ENCODE measurements around the gene MACROD2.

Gene MACROD2

DNA sequence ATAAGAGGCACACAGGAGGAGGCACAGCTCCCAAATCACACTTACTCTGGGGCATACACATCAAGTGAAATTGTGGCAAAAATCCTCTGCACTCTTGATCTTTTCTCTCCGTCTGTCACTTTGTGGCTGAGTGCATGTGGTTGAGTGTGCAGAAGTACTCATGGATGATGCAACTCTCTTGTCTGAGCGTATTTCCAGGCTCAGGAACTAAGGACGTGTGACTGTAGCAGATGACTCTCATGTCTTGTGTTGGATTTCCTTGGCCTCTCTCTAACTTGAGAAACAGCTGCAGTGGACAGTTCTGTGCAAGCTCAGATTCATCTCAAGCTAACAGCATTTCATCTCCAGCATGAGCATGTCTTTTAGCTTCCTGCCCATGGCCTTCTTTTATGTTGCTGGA lies 587.5 kb downstream of the MACROD2 start:
- no peak for DNase-seq (ENCODE audit: low read depth)

DNA sequence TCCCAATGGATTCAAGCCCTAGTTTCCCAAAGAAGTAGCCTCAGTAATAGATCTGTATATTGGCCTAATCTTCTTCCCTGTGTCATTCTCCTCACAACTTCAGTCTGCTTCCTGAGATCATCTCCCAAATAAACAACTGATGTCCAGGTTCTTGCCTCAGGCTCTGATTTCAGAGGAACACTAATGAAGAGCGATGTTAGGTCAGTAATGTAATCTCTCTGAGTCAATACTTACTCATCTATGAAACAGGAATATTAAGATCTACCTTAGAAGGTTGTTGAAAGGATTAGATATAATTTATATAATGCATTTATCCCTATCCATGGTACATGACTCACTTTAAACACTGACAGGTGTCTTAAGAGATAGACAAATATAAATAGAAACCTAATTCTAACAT lies 588.1 kb downstream of the MACROD2 start:
- DNase-seq (ENCODE audit: low read depth): no peak

DNA sequence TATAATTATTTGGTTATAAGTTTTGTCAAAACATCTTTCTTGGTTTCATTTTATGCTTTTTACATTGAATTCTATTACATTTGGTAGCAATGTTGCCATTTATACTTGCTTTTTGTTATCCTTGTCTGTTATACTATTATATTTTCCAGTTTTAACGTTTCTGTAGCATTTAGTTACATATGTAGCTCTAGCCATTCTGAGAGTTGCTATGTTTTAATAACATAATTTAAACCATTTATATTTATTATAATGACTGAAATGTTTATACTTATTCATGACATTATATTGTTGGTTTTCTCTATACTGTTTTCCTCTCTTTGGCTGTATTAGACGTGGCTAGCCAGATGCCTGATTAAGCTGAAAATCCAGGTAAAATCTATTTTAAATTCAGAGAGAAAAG lies 594.1 kb downstream of the MACROD2 start:
- no peak for DNase-seq (ENCODE audit: low read depth)

DNA sequence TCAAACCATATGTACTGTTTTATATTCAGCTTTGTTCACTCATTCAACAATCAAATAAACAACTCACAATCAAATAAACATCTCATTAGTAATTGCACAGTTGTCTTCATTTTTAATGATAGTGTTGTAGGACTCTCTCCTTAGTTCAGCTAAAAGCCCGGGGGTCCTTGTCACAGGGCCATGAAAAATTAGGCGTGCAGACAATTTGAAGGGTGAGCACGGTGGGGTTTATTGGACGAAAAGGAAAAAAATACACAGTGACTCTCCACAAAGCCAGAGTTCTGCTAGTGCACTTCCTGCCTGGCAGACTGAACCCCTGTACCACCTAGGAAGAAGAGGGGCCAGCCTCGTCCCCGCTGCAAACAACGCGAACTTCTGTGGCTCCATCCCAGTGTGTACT lies 599.7 kb downstream of the MACROD2 start:
- no peak for DNase-seq (ENCODE audit: low read depth)

DNA sequence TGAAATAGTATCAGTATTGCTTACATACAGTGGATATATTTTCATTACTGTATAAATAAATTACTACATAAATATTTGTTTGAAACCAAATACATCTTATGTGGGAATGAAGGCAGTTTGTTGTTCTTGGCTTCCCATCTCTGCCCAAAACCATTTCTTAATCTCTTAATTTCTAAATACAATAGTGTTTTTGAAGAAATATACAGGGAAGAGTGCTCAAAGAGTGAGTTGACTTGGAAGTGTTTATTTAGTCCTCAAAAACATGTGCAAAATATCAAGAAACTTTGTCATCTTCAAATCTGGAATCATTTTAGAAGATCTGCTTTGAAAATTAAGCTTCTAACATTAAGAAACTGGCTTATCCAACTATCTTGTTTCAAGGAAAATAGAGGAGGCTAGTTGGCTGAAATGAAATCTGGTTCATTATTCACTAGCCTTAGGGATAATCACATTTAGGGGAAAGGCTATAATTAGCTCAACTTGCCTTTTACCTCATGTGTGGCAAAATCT lies 601.9 kb downstream of the MACROD2 start:
- no peak for DNase-seq (ENCODE audit: low read depth)

DNA sequence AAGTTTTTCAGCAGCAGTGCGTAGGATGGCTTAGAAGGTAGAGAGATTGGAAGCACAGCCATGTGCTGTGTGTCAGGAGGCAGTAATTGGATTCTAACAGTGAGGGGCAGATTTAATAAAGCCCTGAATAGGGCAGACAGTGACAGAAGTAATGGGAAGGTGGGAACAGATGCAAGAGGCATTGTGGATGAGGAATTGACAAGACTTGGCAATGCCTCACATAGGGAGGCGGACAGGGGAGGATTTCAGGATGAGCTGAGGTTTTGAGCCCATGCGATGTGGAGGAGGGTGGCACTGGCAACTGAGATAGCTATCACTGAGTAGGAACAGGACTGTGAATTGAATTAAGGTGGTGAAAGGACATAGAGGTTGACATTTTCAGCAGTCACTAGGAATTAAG lies 604.3 kb downstream of the MACROD2 start:
- DNase-seq (ENCODE audit: low read depth): no peak

DNA sequence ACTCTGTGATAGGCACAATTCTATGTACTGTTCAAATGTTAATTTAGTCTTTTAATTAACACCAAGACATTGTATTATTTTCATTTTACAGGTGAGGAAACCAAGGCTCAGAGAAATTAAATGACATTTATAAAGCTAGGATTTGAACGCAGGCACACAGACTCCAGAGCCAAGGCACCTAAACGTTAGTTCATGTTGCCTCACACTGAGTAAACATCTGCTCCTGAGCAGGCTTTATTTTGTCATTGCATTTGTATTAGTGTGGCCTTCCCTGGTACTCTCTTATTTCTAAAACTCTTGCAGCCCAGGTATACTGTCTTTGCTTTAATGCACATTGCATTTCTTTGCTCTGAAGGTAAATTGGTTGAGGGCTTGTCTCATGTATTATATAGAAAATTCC lies 605.2 kb downstream of the MACROD2 start:
- DNase-seq (ENCODE audit: low read depth): no peak

DNA sequence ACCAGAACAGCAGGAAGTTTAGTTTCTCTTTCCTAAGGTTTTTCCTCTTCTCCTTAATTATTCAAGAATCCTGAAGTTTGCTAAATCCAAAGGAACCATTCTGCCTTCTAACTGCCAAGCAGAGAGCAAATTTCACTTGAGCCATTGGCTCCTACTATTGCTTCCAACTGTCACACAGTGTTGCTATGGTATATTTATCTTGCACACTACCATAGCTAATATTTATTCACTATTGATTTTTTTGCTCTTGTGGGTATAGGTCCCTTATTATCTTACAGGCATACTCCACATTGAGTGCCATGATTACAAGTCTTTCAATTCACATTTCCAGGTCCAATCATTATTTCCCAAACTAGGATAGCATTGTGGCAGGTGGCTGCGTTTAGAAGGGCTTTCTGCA lies 608.8 kb downstream of the MACROD2 start:
- DNase-seq (ENCODE audit: low read depth): no peak

DNA sequence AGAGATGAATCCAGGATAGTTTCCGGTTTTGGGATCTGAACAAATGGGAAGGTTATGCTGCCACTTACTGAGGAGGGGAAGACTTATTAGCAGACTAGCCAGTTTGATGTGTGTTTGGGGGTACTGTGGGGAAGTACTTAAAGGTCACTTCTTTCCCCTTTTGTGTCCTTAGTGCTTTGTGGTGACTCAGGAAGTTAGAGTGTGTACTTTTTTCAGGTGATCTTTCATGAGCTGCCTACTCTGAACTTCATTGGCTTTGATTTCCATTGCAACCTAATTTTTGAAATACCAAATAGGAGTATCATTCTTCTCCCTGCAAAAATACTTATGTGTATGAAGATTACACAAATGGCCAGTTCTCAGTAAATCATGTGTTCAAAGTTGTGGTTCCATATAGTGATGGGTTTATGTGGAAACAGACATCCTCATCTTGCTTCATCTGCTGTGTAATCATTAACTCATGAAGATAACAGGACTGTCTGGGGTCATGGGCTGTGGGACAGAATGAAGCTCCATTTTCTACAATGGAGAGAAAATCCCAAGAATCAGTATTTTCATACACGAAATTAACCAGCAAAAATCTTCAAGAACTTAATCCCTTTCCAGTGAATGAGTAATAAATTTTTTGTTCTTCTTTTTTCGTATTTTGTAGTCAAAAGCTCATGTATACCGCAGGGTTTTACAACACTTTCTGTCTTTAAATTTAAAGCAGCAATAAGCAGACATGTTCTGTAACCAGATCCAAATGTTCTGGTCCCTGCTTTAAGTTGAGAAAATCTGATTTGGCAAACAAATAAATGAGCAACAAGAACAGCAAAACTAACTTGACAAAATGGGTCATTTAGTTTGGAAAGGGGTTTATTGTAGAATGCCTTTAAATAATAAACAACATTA lies 614.3 kb downstream of the MACROD2 start:
- DNase-seq (ENCODE audit: low read depth): no peak

DNA sequence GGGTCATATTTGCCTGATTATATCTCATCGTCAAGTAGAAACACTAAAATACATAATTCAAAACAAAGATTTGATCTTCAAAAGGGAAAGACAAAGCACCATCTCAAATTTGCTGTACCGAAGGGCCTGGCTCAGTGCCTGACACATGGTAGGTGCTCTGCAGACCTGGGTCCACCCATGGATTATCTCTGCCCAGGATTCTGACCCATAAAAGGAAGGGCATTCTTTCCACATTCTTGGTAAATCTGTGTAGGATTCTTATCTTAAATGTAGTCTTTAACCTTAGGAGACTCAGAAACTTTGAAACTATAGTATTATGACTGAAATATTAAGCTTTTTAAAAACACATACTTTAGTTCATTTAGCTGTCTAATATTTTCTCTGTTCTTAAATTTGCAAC lies 616.2 kb downstream of the MACROD2 start:
- DNase-seq (ENCODE audit: low read depth): no peak

DNA sequence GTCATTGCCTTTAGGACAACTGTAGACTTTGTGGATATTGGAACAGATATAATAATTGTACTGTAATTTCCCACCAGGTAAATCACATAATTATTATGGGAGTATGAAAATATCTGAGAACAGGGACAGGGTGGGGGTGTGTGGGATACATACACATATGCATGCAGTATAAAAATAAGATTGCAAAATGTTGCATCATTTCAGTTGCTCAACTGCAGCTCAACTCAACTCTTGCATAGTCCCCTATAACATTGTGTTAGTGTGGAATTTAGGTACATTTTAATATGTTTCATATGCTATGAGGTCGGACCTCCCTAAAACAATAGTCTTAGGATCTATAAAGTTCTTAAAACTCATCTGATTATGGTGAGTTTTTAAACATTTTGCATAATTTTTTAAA lies 617.1 kb downstream of the MACROD2 start:
- no peak for DNase-seq (ENCODE audit: low read depth)

DNA sequence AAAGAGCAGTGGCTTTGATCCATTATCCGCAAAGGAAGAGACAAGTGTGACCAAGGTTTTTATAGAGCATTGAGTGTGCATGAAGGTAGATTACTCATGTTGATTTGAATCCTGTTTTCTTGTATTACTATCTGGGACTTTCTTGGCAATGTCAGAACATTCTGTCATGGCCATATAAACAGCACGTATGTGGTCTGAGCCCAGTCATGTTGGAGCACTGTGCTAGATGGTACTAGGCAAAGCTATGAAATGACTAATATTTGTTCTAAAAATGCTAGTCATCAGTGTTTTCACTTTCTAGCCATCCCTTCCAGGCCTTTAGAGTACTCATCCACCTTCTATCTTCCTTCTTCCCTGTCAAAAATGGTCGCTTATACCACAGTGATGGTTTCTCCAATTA lies 620.7 kb downstream of the MACROD2 start:
- no peak for DNase-seq (ENCODE audit: low read depth)

DNA sequence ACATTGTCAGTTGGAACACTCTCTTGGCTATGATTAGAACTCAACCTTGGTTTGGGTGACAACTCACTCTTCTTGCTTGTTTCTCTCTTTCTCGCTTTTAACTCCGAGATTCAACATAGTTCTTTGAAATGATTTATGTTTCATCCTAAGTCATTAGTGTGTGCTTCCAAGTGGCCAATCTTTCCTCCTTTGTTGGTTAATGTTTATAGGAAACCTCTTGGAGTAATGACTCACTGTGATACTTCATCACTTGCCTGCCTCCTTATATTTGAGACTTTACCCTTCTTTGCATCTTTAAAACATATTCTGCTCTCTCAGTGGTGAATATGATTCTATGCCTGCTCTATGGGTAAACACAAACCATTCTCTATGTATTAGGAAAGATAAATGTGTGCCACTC lies 621.8 kb downstream of the MACROD2 start:
- DNase-seq (ENCODE audit: low read depth): no peak

DNA sequence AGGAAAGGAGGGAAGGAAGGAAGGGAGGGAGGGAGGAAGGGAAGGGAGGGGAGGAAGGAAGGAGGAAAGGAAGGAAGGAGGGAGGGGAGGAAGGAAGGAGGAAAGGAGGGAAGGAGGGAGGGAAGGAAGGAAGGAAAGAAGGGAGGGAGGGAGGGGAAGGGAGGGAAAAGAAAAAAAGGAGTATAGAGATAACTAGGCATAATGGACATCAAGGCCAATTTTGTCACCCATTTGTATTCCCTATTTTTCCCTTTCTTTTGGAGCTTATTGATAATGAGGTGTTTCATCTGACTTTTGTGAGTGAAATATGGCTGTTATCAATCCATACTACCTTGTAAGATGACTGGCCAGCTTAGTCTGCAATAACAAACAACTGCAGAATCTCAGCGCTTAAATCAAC lies 624.1 kb downstream of the MACROD2 start:
- DNase-seq (ENCODE audit: low read depth): no peak

DNA sequence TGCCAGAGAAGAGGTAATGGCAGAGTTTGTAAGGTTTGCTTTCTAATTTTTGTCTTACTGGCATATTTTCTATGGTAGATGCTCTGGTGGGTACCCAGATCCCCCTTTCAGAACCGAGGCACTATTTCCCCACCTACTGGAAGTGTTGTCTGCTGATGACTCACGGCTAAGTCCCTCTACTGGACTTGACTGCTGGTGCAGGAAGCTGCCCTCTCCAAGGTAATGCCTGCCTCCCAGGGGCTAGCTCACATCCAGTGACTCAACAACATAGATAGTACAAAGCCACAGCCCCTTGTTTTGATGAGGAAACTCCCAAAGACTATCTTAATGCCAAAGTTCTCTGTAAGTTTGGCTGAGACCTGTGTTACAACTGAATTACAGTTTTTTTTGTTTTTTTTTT lies 627.5 kb downstream of the MACROD2 start:
- DNase-seq (ENCODE audit: low read depth): no peak

DNA sequence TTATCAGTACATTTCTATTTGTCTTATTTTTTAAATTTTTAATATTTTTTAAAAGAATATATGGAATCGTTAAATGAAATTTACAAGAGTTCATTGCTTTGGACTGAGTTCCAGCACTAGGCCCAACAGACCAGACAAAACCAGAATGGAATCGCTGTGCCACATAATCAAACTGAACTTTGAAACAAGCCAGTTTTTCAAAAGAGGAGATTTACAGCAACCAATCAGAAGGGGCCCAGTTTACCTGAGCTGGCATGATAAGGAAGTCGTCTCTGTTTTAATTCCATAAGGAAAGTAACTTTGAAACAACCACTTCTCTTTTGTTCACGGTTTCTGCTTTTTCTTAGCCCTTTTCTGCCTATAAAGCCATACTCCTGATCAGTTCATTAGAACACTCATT lies 635.7 kb downstream of the MACROD2 start:
- DNase-seq (ENCODE audit: low read depth): no peak

DNA sequence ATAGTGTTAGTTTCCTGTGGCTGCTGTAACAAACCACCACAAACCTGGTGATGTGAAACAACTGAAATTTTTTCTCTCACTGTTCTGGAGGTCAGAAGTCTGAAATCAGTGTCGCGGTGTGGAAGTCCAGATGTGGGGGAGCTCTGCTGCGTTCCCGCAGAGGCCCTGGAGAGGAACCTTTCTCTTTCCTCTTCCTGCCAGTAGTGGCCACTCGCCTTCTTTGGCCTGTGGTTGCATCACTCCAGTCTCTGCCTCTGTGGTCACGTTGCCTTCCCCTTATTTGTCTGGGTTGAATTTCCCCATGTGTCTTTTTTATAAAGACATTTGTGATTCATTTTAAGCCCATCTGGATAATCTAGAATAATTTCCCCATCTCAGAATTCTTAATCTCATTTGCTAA lies 637.6 kb downstream of the MACROD2 start:
- no peak for DNase-seq (ENCODE audit: low read depth)

DNA sequence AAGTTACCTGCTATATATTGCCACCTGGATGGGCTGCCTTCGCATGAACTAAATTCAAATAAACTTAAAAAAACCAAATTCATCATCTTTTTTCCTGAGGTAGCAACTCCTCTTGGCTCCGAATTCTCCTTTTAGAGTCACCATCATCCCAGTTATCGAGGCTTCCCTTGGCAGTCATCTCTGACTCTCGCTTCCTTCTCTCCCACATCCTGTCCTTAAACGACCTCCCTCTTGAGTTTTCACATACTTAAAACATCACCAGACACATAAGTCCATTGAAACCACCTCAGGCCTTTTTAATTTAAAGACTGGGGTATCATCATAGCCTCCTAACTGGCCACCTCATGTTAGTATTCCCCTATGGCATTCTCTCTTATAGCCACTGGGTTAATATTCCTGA lies 638.2 kb downstream of the MACROD2 start:
- DNase-seq (ENCODE audit: low read depth): no peak

DNA sequence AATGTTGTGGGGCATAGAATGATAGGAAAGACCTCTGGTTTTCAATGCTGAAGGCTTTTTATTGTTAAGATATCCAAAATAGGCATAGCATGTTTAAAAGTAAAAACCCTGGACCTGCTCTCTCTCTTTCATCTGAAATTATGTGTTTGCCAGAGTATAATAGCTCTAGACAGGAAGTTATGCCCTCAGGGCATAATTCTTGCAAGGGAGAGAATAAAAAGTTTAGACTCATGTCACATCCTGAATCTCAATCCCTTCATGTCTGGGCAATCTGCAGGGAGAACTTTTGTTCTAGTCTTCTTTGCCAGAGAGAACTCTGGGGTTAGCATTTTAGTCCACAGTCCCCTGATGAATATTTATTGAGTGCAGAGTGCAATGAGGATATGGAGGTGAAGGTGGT lies 639.3 kb downstream of the MACROD2 start:
- no peak for DNase-seq (ENCODE audit: low read depth)

DNA sequence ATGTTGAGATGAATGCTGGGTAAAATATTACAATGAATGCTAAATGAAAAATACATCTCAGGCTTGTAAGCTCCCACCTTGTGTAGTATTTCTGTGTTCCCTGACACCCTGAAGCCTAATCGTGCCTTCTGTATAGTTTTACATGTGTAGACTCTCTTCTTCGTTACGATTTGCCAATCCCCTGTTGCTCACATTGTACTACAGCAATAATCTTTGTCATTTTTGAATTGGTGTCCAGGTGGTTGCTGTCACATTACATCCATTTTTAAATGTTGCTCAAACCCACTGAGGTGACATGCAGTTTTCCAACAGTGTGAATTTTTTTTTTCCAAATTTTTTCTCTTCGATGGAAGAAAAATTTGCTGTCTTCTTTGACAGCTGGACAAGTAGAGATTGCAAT lies 642.1 kb downstream of the MACROD2 start:
- no peak for DNase-seq (ENCODE audit: low read depth)

DNA sequence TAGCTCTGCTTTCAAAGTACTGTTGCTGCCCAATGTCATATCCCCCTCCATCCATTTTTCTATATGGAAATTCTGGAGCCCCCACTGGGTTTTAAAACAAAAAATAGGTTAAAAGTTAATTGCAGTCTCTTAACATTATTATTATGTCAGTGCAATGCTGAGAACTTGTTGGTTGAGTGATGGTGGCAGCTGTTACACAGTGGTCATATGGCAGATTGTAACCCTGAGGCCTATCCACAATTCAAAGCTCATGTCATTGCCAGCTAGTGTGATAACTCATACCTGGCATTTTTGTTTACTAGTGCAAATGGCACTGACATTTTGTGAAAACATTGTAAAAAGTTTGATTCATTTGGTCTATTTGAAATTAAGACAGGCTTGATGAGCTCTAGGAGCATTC lies 647.8 kb downstream of the MACROD2 start:
- no peak for DNase-seq (ENCODE audit: low read depth)

DNA sequence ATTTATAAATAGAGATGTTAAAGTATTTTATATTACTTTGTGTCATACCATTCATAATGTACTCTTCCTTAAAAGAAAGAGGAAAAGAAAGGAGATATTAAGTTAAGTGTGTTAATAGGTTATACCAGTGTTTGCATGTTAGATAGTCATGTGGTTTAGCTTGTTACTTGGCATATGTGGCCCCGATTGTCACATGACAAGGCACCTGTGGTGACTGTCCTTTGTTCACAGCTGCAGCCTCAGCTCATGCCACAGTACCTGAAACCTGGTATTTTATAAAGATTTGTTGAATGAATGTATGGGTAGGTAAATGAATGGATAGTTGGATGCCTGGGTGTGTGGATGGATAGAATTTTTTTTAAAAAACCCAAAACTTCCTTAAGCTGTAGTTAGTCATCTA lies 648.2 kb downstream of the MACROD2 start:
- DNase-seq (ENCODE audit: low read depth): no peak

DNA sequence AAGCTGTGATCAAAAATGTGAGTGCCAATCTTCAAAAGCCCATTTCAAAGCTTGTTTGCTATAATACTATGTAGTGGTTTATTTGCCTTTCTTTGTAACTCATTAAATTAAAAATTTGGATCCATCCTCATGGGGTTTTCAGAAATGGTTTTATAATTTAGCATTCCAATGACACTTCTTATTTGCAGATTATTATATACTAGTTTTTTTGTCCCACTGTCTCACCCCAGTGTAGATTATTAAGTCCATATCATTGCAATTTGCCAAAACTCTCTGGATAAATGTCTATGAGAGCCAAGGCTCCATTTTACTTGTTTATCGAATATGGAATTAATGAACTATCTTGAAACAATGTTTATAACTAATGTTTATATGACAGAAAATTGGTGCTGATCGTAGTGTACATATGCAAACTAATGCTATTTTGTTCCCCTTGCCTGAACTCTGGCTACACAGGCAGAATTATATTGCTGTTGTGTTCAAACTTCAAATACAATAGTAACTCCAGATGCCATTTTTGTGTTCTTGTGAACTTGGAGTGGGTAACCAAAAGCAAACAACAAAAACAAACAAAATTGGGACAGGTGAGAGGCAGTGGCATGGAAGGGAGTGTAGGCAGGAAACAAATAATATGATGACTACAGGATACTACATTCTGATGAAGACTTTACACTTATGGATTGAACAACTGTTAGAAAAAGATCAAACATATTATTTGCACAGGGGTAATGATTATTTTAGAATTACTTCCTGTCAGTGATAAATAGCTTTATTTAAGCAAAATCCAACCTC lies 649.2 kb downstream of the MACROD2 start:
- DNase-seq (ENCODE audit: low read depth): no peak

Data from stimulated activated CD8-positive, alpha-beta memory T cell treated with anti-CD3 and anti-CD28 coated beads, Interleukin-15, amount 100 ng/mL, for 24 hours (primary cell).